Stimulated activated effector memory CD8-positive, alpha-beta T cell treated with anti-CD3 and anti-CD28 coated beads, Interleukin-12 subunit alpha, Interleukin-12 subunit beta, amount 100 ng/mL, for 72 hours (primary cell): ENCODE results near the gene KCTD16.

ENCODE experiments used
- ATAC-seq: fragments of 150-1000 bp; cut with Tn5 transposase; 2 replicates; pipeline ENCODE4 v1.10.0; 2021
- DNase-seq, 2 donors: peaks; one replicate each; pipeline ENCODE4 v3.0.0; 2021 to 2022; ENCODE audit warnings: low spot score in 2 of 2
- H3K27ac Mint-ChIP-seq: one replicate; pipeline ENCODE4 v1.8.0; 2022; ENCODE audit warnings: mild to moderate bottlenecking, mixed read lengths
- H3K36me3 Mint-ChIP-seq: one replicate; pipeline ENCODE4 v1.8.0; 2022; ENCODE audit warnings: mild to moderate bottlenecking, mixed read lengths
- H3K4me1 Mint-ChIP-seq: one replicate; pipeline ENCODE4 v1.8.0; 2022; ENCODE audit warnings: mixed read lengths
- H3K4me3 Mint-ChIP-seq: one replicate; pipeline ENCODE4 v1.8.0; 2022; ENCODE audit warnings: mild to moderate bottlenecking, mixed read lengths
- H3K9me3 Mint-ChIP-seq: one replicate; pipeline ENCODE4 v1.8.0; 2022; ENCODE audit warnings: mixed read lengths

The KCTD16 gene

DNA sequence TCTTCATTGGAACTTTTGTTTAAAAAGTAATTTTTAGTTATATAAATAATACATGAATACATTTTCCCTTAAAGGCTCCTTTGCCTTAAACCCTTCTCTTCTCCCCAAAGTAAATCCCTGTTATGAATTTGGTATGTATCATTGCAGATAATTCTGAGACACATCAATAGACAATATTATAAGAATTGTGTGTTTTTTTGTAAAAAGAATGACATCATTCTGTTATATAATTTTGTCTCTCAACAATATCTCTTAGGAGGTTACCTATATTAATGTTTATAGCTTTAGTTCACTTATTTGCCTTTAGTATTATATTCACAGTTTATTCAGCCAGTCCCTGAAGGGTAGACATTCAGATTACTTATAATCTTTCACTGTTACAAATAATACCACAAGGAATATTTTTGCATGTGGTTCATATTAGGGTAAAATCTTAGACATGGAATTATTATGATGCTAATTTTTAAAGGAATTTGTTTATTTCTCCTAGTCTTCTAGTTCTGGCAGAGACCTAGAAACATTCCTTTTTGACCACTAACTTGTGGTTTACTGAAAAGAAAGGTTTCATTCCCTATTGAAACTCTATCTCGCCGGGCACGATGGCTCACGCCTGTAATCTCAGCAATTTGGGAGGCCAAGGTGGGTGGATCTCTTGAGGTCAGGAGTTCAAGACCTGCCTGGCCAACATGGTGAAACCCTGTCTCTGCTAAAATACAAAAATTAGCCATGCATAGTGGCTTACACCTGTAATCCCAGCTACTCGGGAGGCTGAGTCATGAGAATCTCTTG, 105.6 kb downstream of the KCTD16 start:
- no peak for DNase-seq
- no peak for ATAC-seq
- no peaks in the 10 kb centered on the region for H3K4me1 Mint-ChIP-seq
- no peaks in the 10 kb centered on the region for H3K36me3 Mint-ChIP-seq
- no peak overlapping the region for H3K27ac Mint-ChIP-seq
- H3K9me3 Mint-ChIP-seq: no peaks in the 10 kb centered on the region
- H3K4me3 Mint-ChIP-seq: no peak overlapping the region

DNA sequence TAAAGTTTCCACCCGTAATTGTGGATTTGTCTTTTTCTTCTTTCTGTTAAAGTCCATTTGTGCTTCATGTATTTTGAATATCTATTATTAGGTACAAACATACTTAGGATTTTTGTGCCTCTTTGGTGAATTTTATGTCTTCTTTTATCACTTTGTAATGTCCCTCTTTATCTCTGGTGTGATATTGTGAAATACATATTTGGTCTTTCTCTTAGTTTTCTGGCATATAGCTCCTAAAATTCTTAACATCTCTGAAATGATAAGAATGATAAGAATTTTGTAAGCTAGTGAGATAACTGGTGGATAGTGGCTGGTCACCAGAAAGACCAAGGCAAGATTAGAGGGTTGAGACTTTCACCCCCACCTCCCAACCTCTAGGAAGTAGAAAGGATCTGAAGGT, 111.1 kb downstream of the KCTD16 start:
- no peaks in the 10 kb centered on the region for H3K9me3 Mint-ChIP-seq
- DNase-seq: no peak
- H3K4me3 Mint-ChIP-seq: no peak overlapping the region
- no peaks in the 10 kb centered on the region for H3K4me1 Mint-ChIP-seq
- no peak for ATAC-seq
- no peak overlapping the region for H3K27ac Mint-ChIP-seq
- no peaks in the 10 kb centered on the region for H3K36me3 Mint-ChIP-seq

GRCh38 chr5:144284036-144284435, 113.4 kb downstream of the KCTD16 start:
- H3K4me1 Mint-ChIP-seq: no peaks in the 10 kb centered on the region
- ATAC-seq (no peak), DNase-seq (no peak)
- no peaks in the 10 kb centered on the region for H3K9me3 Mint-ChIP-seq
- no peak overlapping the region for H3K4me3 Mint-ChIP-seq
- no peak overlapping the region for H3K27ac Mint-ChIP-seq
- no peaks in the 10 kb centered on the region for H3K36me3 Mint-ChIP-seq

- ATAC-seq: no peak
- Mint-ChIP-seq H3K4me3 (no peak overlapping the region), H3K4me1 (no peaks in the 10 kb centered on the region), H3K36me3 (no peaks in the 10 kb centered on the region), H3K9me3 (no peaks in the 10 kb centered on the region), H3K27ac (no peak overlapping the region)
- no peak for DNase-seq
Measured at GRCh38 chr5:144284931-144285502, 114.3 kb downstream of the KCTD16 start.

DNA sequence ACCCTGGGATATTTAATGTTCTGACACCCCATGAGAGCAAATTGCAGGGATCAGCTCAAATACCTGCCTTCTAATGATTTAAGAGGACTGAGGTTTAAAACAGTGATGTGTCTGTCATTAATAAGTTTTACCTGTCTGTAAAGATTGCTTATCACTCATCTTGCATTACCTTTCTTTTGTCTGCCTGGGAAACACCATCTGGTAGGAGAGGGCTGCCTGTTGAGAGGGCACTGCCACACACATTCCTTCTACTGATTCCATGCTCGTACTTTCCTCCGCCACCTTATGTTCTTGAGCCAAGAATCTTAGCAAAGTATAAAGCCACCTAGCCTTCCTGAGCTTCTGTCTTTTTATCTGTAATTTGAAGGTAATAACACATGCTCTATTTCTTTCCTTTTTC, 118.6 kb downstream of the KCTD16 start:
- H3K9me3 Mint-ChIP-seq: no peaks in the 10 kb centered on the region
- H3K4me1 Mint-ChIP-seq: no peaks in the 10 kb centered on the region
- H3K36me3 Mint-ChIP-seq: no peaks in the 10 kb centered on the region
- ATAC-seq: no peak
- H3K4me3 Mint-ChIP-seq: no peak overlapping the region
- no peak for DNase-seq
- H3K27ac Mint-ChIP-seq: no peak overlapping the region

GRCh38 chr5:144292029-144292428, 121.4 kb downstream of the KCTD16 start:
- DNase-seq: no peak
- Mint-ChIP-seq H3K4me1 (no peaks in the 10 kb centered on the region), H3K36me3 (no peaks in the 10 kb centered on the region), H3K9me3 (no peaks in the 10 kb centered on the region), H3K4me3 (no peak overlapping the region), H3K27ac (no peak overlapping the region)
- no peak for ATAC-seq

- H3K4me1 Mint-ChIP-seq: no peaks in the 10 kb centered on the region
- H3K27ac Mint-ChIP-seq: no peak overlapping the region
- no peaks in the 10 kb centered on the region for H3K36me3 Mint-ChIP-seq
- H3K9me3 Mint-ChIP-seq: no peaks in the 10 kb centered on the region
- no peak overlapping the region for H3K4me3 Mint-ChIP-seq
- DNase-seq (no peak), ATAC-seq (no peak)
Measured at GRCh38 chr5:144295284-144295683, 124.6 kb downstream of the KCTD16 start.

- no peak overlapping the region for H3K4me3 Mint-ChIP-seq
- H3K9me3 Mint-ChIP-seq: no peaks in the 10 kb centered on the region
- ATAC-seq: no peak
Measured at GRCh38 chr5:144297081-144297480, 126.4 kb downstream of the KCTD16 start.

DNA sequence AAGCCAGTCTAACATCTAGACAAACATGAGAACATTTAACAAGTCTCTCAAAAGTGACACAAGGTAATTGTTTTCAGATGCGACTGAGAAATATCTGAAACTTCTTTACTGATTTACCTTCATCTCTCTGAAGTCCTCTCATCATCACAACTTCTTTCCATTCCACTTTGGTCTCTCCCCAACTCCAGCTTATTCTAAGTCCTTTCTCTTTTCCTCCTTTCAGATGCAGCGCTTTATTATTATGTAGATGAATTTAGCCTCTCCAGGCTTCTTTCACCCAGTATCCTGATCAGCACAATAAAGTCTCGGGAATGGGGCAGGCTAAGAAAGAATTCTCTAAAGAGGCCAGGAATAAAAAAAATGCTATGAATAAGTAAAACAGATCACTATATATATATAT, 128.0 kb downstream of the KCTD16 start:
- H3K9me3 Mint-ChIP-seq: no peaks in the 10 kb centered on the region
- DNase-seq (no peak), ATAC-seq (no peak)
- no peak overlapping the region for H3K4me3 Mint-ChIP-seq
- H3K4me1 Mint-ChIP-seq: no peaks in the 10 kb centered on the region
- H3K27ac Mint-ChIP-seq: no peak overlapping the region
- H3K36me3 Mint-ChIP-seq: no peaks in the 10 kb centered on the region

More at GRCh38 chr5:144297081-144297480, 126.4 kb downstream of the KCTD16 start:
- H3K4me1 Mint-ChIP-seq: no peaks in the 10 kb centered on the region
- no peak for DNase-seq
- H3K27ac Mint-ChIP-seq: no peak overlapping the region
- no peaks in the 10 kb centered on the region for H3K36me3 Mint-ChIP-seq

DNA sequence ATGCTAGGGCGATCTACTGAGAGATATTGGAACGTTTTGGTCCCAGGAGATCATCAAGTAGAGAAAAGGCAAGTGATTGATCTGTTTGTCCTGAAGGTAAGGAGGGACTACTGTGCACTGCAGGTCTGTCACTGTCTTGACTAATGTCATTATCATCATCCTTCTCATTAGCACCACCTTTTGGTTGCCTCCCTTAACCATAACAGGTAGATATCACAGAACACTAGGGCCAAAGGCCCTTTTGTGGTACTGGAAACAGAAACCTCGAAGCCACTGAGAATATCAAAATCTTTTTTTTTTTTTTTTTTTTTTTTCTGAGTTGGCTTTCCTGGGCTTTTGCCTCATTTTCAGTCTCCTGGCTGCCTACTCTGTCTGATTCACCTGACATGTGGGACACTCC, 134.0 kb downstream of the KCTD16 start:
- no peaks in the 10 kb centered on the region for H3K36me3 Mint-ChIP-seq

GRCh38 chr5:144307736-144308135, 137.1 kb downstream of the KCTD16 start:
- H3K36me3 Mint-ChIP-seq: no peaks in the 10 kb centered on the region
- no peak for DNase-seq
- no peaks in the 10 kb centered on the region for H3K4me1 Mint-ChIP-seq
- ATAC-seq: no peak
- no peak overlapping the region for H3K4me3 Mint-ChIP-seq
- no peak overlapping the region for H3K27ac Mint-ChIP-seq
- no peaks in the 10 kb centered on the region for H3K9me3 Mint-ChIP-seq

More for the DNA sequence above, 134.0 kb downstream of the KCTD16 start:
- H3K9me3 Mint-ChIP-seq: no peaks in the 10 kb centered on the region
- no peaks in the 10 kb centered on the region for H3K4me1 Mint-ChIP-seq
- DNase-seq (no peak), ATAC-seq (no peak)
- no peak overlapping the region for H3K27ac Mint-ChIP-seq
- H3K4me3 Mint-ChIP-seq: no peak overlapping the region

- Mint-ChIP-seq H3K36me3 (no peaks in the 10 kb centered on the region), H3K4me3 (no peak overlapping the region), H3K9me3 (no peaks in the 10 kb centered on the region), H3K27ac (no peak overlapping the region), H3K4me1 (no peaks in the 10 kb centered on the region)
- ATAC-seq: no peak
- no peak for DNase-seq
Measured at GRCh38 chr5:144308174-144308573, 137.5 kb downstream of the KCTD16 start.

DNA sequence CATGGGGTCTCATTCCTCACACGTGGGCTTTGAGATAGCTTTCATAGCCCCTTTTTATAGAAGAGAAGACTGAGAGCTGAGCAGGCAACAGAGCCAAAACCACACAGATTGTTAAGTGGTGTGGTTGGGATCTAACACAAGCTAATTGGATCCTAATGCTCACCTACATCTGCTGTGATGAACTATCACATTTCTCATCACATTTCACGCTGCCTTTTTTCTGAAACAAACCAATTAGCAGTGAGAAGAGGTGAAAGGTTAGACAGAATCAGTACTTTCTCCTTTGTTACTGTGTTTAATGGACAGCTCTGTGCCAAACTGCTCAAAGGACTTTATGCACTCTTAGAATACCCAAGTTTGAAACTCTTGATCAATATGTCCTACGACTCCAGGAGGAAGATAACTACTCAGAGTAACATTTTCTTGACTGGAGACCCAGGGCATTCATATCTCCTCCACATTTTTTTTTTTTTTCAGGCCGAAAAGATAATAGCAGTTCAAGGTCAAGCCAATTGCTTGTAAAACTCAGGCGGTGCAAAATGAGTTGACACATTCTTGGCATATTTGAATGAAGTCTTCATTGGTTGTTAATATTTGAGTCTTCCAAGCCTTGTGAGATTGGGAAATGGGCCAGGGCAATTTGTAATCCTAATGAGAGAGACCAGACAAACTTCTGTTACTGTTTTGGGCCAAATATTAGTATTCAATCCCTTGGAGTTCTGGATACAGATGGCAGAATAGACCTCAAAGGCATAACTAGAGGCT, 138.4 kb downstream of the KCTD16 start:
- H3K27ac Mint-ChIP-seq: no peak overlapping the region
- ATAC-seq: no peak
- no peaks in the 10 kb centered on the region for H3K36me3 Mint-ChIP-seq
- DNase-seq: no peak
- no peak overlapping the region for H3K4me3 Mint-ChIP-seq
- H3K9me3 Mint-ChIP-seq: no peaks in the 10 kb centered on the region
- H3K4me1 Mint-ChIP-seq: no peaks in the 10 kb centered on the region

DNA sequence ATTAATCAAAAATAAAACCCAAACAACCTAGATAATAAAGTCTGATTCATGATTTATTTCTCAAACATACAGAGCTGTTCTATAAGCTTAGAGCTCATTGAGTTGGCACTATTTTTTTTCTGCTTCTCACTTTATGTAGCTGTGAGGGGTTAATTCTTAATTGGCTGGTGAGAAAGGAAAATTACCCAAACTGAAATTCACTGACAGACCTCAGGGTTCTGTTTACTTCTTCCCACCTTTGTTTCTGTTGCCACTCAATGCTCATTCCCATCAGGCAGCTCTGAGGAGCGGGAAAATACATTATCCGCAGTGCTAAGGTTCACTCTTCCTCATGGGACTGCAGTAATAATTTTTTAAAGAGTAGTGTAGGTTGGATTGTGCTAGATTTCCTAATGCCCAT, 139.9 kb downstream of the KCTD16 start:
- no peak overlapping the region for H3K27ac Mint-ChIP-seq
- no peaks in the 10 kb centered on the region for H3K36me3 Mint-ChIP-seq
- no peak for DNase-seq
- ATAC-seq: no peak
- no peak overlapping the region for H3K4me3 Mint-ChIP-seq
- H3K9me3 Mint-ChIP-seq: no peaks in the 10 kb centered on the region
- no peaks in the 10 kb centered on the region for H3K4me1 Mint-ChIP-seq

GRCh38 chr5:144313147-144313726, 142.6 kb downstream of the KCTD16 start:
- ATAC-seq (no peak), DNase-seq (no peak)
- H3K27ac Mint-ChIP-seq: no peak overlapping the region
- no peaks in the 10 kb centered on the region for H3K9me3 Mint-ChIP-seq
- H3K36me3 Mint-ChIP-seq: no peaks in the 10 kb centered on the region
- no peak overlapping the region for H3K4me3 Mint-ChIP-seq
- no peaks in the 10 kb centered on the region for H3K4me1 Mint-ChIP-seq
